ENCODE results near the gene CD83.

The CD83 gene

GRCh38 chr6:14100138-14100537 lies 17.4 kb upstream of the CD83 start:
- no peaks in the 10 kb centered on the region for H3K36me3 ChIP-seq (replicated peaks; ENCODE audit: insufficient read depth, low read length)
- H3F3A ChIP-seq (ENCODE audit: insufficient read depth, low read length): no peaks in the 10 kb centered on the region
- TF ChIP-seq EZH2 (optimal IDR thresholded peaks at IDR 0.05; ENCODE audit: low read depth, low read length): no peak
- H3K4me2 ChIP-seq (ENCODE audit: low read depth, low read length): no peak overlapping the region
- no peaks in the 10 kb centered on the region for H4K20me1 ChIP-seq (ENCODE audit: insufficient read depth, low read length)
- H2AFZ ChIP-seq (ENCODE audit: low read length): no peak overlapping the region
- H3K9me3 ChIP-seq (replicated peaks; ENCODE audit: insufficient read depth, low read length): no peaks in the 10 kb centered on the region
- H3K27me3 ChIP-seq (replicated peaks; ENCODE audit: insufficient read depth, low read length): peaks cover 43% of the 10 kb centered on the region
- H3K79me2 ChIP-seq (ENCODE audit: low read length): no peaks in the 10 kb centered on the region
- no peak overlapping the region for H3K4me3 ChIP-seq (ENCODE audit: low read length)
- H3K9ac ChIP-seq (ENCODE audit: low read length): no peak overlapping the region
- H3K27ac ChIP-seq (ENCODE audit: low read length): no peak overlapping the region
- no peaks in the 10 kb centered on the region for H3K4me1 ChIP-seq (ENCODE audit: low read length)
- no peaks in the 10 kb centered on the region for H3K9me2 ChIP-seq (replicated peaks; ENCODE audit: insufficient read depth, low read length)
- DNase-seq: no peak

DNA sequence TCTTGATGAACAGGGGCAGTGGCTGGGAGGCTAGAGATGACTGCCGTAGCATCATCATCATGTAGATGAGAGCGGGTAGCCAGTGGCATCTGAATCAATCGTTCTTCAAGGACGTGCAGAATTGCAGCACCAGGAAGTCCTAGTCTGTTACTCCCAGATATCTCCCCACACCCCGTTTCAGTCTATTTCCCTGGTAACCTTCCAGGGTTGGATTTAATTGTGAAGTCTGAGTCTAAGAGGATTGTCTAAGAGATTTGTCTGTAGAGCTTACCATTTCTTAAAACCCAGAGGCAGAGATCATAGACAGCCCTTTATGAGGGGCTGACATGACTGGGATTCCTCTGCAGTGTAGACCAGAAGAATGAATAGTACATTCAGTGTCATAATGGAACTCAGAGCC lies 16.6 kb upstream of the CD83 start:
- Histone ChIP-seq H3K4me2 (ENCODE audit: low read depth, low read length) (no peak overlapping the region), H3K4me1 (ENCODE audit: low read length) (no peaks in the 10 kb centered on the region), H3K27me3 (replicated peaks; ENCODE audit: insufficient read depth, low read length) (peaks cover 51% of the 10 kb centered on the region), H3K4me3 (ENCODE audit: low read length) (no peak overlapping the region), H2AFZ (ENCODE audit: low read length) (no peak overlapping the region), H3F3A (ENCODE audit: insufficient read depth, low read length) (no peaks in the 10 kb centered on the region), H3K27ac (ENCODE audit: low read length) (no peak overlapping the region), H3K9me2 (replicated peaks; ENCODE audit: insufficient read depth, low read length) (no peaks in the 10 kb centered on the region), H4K20me1 (ENCODE audit: insufficient read depth, low read length) (no peaks in the 10 kb centered on the region), H3K9ac (ENCODE audit: low read length) (no peak overlapping the region), H3K9me3 (replicated peaks; ENCODE audit: insufficient read depth, low read length) (no peaks in the 10 kb centered on the region), H3K36me3 (replicated peaks; ENCODE audit: insufficient read depth, low read length) (no peaks in the 10 kb centered on the region), H3K79me2 (ENCODE audit: low read length) (no peaks in the 10 kb centered on the region)
- TF ChIP-seq EZH2 (optimal IDR thresholded peaks at IDR 0.05; ENCODE audit: low read depth, low read length) (no peak), CTCF (IDR thresholded peaks at IDR 0.05; ENCODE audit: low read length) (no peak), EZH2phosphoT487 (IDR thresholded peaks at IDR 0.05; ENCODE audit: low read length) (no peak)
- no peak for DNase-seq

- Histone ChIP-seq H2AFZ (ENCODE audit: low read length) (no peak overlapping the region), H3K4me2 (ENCODE audit: low read depth, low read length) (no peak overlapping the region), H3K27me3 (replicated peaks; ENCODE audit: insufficient read depth, low read length) (peaks cover 62% of the 10 kb centered on the region), H3K27ac (ENCODE audit: low read length) (no peak overlapping the region), H3K4me3 (ENCODE audit: low read length) (no peak overlapping the region), H3F3A (ENCODE audit: insufficient read depth, low read length) (no peaks in the 10 kb centered on the region), H3K36me3 (replicated peaks; ENCODE audit: insufficient read depth, low read length) (no peaks in the 10 kb centered on the region), H3K79me2 (ENCODE audit: low read length) (no peaks in the 10 kb centered on the region), H3K9ac (ENCODE audit: low read length) (no peak overlapping the region), H3K9me2 (replicated peaks; ENCODE audit: insufficient read depth, low read length) (no peaks in the 10 kb centered on the region), H3K4me1 (ENCODE audit: low read length) (no peaks in the 10 kb centered on the region), H3K9me3 (replicated peaks; ENCODE audit: insufficient read depth, low read length) (no peaks in the 10 kb centered on the region; the same call in 1 of the 2 replicates), H4K20me1 (ENCODE audit: insufficient read depth, low read length) (no peaks in the 10 kb centered on the region)
- DNase-seq: no peak
- TF ChIP-seq CTCF (IDR thresholded peaks at IDR 0.05; ENCODE audit: low read length) (no peak), EZH2phosphoT487 (IDR thresholded peaks at IDR 0.05; ENCODE audit: low read length) (no peak), EZH2 (optimal IDR thresholded peaks at IDR 0.05; ENCODE audit: low read depth, low read length) (no peak)
Measured at GRCh38 chr6:14102383-14102782, 15.2 kb upstream of the CD83 start.

DNA sequence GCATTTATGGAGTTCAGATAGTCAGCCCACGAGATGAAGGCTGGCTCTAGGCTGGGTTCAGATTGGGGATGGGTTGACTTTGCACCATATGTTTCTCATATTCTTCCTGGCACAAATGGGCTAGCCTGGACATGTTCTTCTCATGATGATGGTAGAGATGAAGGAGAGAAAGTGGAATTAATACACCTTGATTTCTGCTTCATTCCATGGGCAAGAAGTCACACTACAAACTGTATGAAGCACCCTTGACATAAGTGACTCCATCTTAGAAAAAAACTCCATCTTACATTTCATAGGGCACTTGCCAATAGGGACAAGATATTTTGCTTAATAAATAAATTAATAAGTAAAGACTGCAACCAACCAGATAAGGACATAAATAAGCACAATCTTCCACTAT lies 12.0 kb upstream of the CD83 start:
- Histone ChIP-seq H3K4me3 (ENCODE audit: low read length) (no peak overlapping the region), H4K20me1 (ENCODE audit: insufficient read depth, low read length) (peaks cover 6% of the 10 kb centered on the region), H3K4me2 (ENCODE audit: low read depth, low read length) (no peak overlapping the region), H3K9ac (ENCODE audit: low read length) (no peak overlapping the region), H3F3A (ENCODE audit: insufficient read depth, low read length) (peaks cover 14% of the 10 kb centered on the region), H3K27ac (ENCODE audit: low read length) (no peak overlapping the region), H3K9me3 (replicated peaks; ENCODE audit: insufficient read depth, low read length) (no peaks in the 10 kb centered on the region; the same call in 1 of the 2 replicates), H3K9me2 (replicated peaks; ENCODE audit: insufficient read depth, low read length) (no peaks in the 10 kb centered on the region), H2AFZ (ENCODE audit: low read length) (no peak overlapping the region), H3K4me1 (ENCODE audit: low read length) (peaks cover 22% of the 10 kb centered on the region), H3K79me2 (ENCODE audit: low read length) (no peaks in the 10 kb centered on the region), H3K27me3 (replicated peaks; ENCODE audit: insufficient read depth, low read length) (peaks cover 87% of the 10 kb centered on the region), H3K36me3 (replicated peaks; ENCODE audit: insufficient read depth, low read length) (no peaks in the 10 kb centered on the region)
- DNase-seq: no peak
- TF ChIP-seq EZH2 (optimal IDR thresholded peaks at IDR 0.05; ENCODE audit: low read depth, low read length) (no peak), CTCF (IDR thresholded peaks at IDR 0.05; ENCODE audit: low read length) (no peak), EZH2phosphoT487 (IDR thresholded peaks at IDR 0.05; ENCODE audit: low read length) (no peak)

All from MM.1S (cell line).